HFFc6 (cell line): ENCODE results near the gene GEMIN7. TPM values are rescaled to one million over a fixed set of nuclear protein-coding genes. Genes with fewer than 3 reads are reported as not detected.

ENCODE experiments used
- DNase-seq: peaks from one replicate; pipeline ENCODE4 v3.0.0-alpha.2; 2018
- H3K27ac Mint-ChIP-seq: 2 replicates; pipeline ENCODE4 v1.8.0; 2020; ENCODE audit warnings: mild to moderate bottlenecking, mixed read lengths
- H3K27me3 Mint-ChIP-seq: 2 replicates; pipeline ENCODE4 v1.8.0; 2021; ENCODE audit warnings: mild to moderate bottlenecking, moderate library complexity, mixed read lengths; ENCODE audit not compliant: insufficient read depth
- H3K36me3 Mint-ChIP-seq: 2 replicates; pipeline ENCODE4 v1.8.0; 2021; ENCODE audit warnings: low read depth, mixed read lengths
- H3K4me1 Mint-ChIP-seq: 2 replicates; pipeline ENCODE4 v1.8.0; 2020; ENCODE audit warnings: low read depth, mixed read lengths
- H3K4me3 Mint-ChIP-seq: 2 replicates; pipeline ENCODE4 v1.8.0; 2020; ENCODE audit warnings: mild to moderate bottlenecking, moderate library complexity, mixed read lengths
- H3K9me3 Mint-ChIP-seq: 2 replicates; pipeline ENCODE4 v1.8.0; 2020; ENCODE audit warnings: mild to moderate bottlenecking, mixed read lengths
- total RNA-seq, 6 experiments: library from RNA; stranded (reverse); fragmentation: NEBNext Ultra II Directional; extraction: Animal tissue kit (Norgen Biotek cat#: 25700); gene quantifications; 2 replicates in 1 of 6; 3 replicates in 5 of 6; pipeline ENCODE4 v1.2.3, GENCODE V29; 2021
- TF ChIP-seq, protein P1 (sequence below): fragments of 200-600 bp; sonication (generic); IDR thresholded peaks from 2 replicates; pipeline ENCODE4 v1.5.0; 2021; ENCODE audit warnings: antibody characterized with exemption, mild to moderate bottlenecking

GEMIN7 gene
- total RNA-seq, 6 experiments from 2014 or later = 34.3 to 43.4 (median 39.0) TPM

DNA sequence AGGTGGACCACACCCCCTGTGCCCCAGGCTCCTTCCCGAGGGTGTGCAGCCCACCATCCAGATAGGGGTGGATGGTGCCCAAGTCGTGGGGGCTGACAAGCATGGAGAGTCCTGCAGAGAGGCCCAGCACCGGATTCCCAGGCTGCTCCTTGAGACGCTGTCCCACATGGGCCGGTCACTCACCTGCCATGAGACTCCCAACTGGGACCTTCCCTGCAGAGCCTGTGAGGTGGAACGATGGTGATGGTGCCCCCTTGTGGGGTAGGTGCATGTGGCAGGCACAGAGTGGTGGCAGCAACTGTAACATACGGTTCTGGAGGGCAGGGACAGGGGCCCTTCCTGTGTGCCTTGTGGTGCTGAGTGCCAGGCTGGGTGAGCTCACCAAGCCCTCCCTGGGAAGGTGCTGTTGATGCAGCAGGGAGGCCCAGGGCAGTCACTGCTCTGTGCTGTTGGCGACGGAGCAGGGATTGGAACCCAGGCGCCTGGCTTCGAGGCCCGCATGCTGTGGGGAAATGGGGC, 47.0 kb downstream of the GEMIN7 start:
- H3K9me3 Mint-ChIP-seq = no peaks in the 10 kb centered on the region
- no peaks in the 10 kb centered on the region; the same call in 1 of the 2 replicates for H3K27me3 Mint-ChIP-seq
- H3K4me1 Mint-ChIP-seq = peaks cover 16% of the 10 kb centered on the region; the same call in 1 of the 2 replicates
- H3K4me3 Mint-ChIP-seq = no peak overlapping the region
- DNase-seq = peak; percentile 53
- no peaks in the 10 kb centered on the region for H3K36me3 Mint-ChIP-seq
- TF ChIP-seq, protein P1, sequence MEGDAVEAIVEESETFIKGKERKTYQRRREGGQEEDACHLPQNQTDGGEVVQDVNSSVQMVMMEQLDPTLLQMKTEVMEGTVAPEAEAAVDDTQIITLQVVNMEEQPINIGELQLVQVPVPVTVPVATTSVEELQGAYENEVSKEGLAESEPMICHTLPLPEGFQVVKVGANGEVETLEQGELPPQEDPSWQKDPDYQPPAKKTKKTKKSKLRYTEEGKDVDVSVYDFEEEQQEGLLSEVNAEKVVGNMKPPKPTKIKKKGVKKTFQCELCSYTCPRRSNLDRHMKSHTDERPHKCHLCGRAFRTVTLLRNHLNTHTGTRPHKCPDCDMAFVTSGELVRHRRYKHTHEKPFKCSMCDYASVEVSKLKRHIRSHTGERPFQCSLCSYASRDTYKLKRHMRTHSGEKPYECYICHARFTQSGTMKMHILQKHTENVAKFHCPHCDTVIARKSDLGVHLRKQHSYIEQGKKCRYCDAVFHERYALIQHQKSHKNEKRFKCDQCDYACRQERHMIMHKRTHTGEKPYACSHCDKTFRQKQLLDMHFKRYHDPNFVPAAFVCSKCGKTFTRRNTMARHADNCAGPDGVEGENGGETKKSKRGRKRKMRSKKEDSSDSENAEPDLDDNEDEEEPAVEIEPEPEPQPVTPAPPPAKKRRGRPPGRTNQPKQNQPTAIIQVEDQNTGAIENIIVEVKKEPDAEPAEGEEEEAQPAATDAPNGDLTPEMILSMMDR = peak; percentile 90
- H3K27ac Mint-ChIP-seq = peak overlapping the region; percentile 26; the same call in 1 of the 2 replicates

- no peak for DNase-seq
- Mint-ChIP-seq H3K36me3 (no peaks in the 10 kb centered on the region), H3K27ac (no peak overlapping the region), H3K4me1 (peaks cover 17% of the 10 kb centered on the region; the same call in 1 of the 2 replicates), H3K9me3 (no peaks in the 10 kb centered on the region), H3K4me3 (no peak overlapping the region), H3K27me3 (no peaks in the 10 kb centered on the region; the same call in 1 of the 2 replicates)
- TF ChIP-seq, protein P1 = no peak
Observed at GRCh38 chr19:45126654-45127053, 47.6 kb downstream of the GEMIN7 start.

DNA sequence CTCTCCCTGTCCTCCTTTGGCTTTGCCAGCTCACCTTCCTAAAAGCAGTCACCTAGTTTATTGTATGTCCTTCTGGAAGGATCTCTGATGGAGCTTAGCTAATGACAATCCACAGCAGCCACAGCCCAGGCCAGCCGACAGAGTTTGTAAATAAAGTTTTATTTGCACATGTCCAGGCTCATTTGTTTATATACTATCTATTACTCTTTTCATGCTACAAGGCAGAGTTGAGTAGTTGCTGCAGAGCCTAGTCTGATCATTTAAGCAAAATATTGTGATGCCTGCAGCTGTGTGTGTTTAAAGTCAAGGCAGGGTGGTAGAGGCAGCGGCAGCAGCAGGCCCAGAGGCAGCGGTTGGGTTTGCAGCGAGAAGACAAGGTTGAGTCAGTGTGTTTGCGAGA, 49.1 kb downstream of the GEMIN7 start:
- Mint-ChIP-seq H3K4me3 (no peak overlapping the region), H3K4me1 (peaks cover 17% of the 10 kb centered on the region; the same call in 1 of the 2 replicates), H3K9me3 (no peaks in the 10 kb centered on the region), H3K27ac (no peak overlapping the region), H3K36me3 (no peaks in the 10 kb centered on the region), H3K27me3 (no peaks in the 10 kb centered on the region; the same call in 1 of the 2 replicates)
- TF ChIP-seq, protein P1 = no peak
- no peak for DNase-seq

GRCh38 chr19:45128806-45129205, 49.7 kb downstream of the GEMIN7 start:
- no peaks in the 10 kb centered on the region; the same call in 1 of the 2 replicates for H3K27me3 Mint-ChIP-seq
- no peaks in the 10 kb centered on the region for H3K9me3 Mint-ChIP-seq
- DNase-seq = no peak
- H3K4me3 Mint-ChIP-seq = no peak overlapping the region
- peaks cover 16% of the 10 kb centered on the region; the same call in 1 of the 2 replicates for H3K4me1 Mint-ChIP-seq
- no peaks in the 10 kb centered on the region for H3K36me3 Mint-ChIP-seq
- H3K27ac Mint-ChIP-seq = no peak overlapping the region
- TF ChIP-seq, protein P1 = no peak

- DNase-seq = no peak
- Mint-ChIP-seq H3K4me3 (no peak overlapping the region), H3K9me3 (no peaks in the 10 kb centered on the region), H3K27ac (no peak overlapping the region), H3K4me1 (peaks cover 12% of the 10 kb centered on the region; the same call in 1 of the 2 replicates), H3K36me3 (no peaks in the 10 kb centered on the region), H3K27me3 (peaks cover 2% of the 10 kb centered on the region)
- TF ChIP-seq, protein P1 = no peak
Observed at GRCh38 chr19:45130236-45130635, 51.2 kb downstream of the GEMIN7 start.
